GM21825 (cell line): ENCODE measurements around the gene TBP.
A peak's percentile ranks its signal among the peaks of the same experiment; 100 is the strongest.

ENCODE experiments used
- ATAC-seq: cut with Tn5 transposase; IDR thresholded peaks from one replicate; pipeline ENCODE4 v1.9.1; 2021; ENCODE audit warnings: mild to moderate bottlenecking, moderate library complexity; ENCODE audit not compliant: unreplicated experiment

The TBP gene

GRCh38 chr6:170533792-170534191 is 20.4 kb upstream of the TBP start:
- no peak for ATAC-seq

- no peak for ATAC-seq
These were observed 19.2 kb upstream of the TBP start for GRCh38 chr6:170535004-170535403.

GRCh38 chr6:170536671-170537070 is 17.5 kb upstream of the TBP start:
- ATAC-seq: no peak

GRCh38 chr6:170537329-170537728 is 16.8 kb upstream of the TBP start:
- no peak for ATAC-seq

- no peak for ATAC-seq
These were observed 12.0 kb upstream of the TBP start for GRCh38 chr6:170542031-170542719.

GRCh38 chr6:170545405-170545804 is 8.8 kb upstream of the TBP start:
- ATAC-seq: no peak

- ATAC-seq: peak; percentile 56
These were observed 1.2 kb upstream of the TBP start, which contains the start of gene PSMB1 for GRCh38 chr6:170552765-170553533. PSMB1 (minus strand) TSS chr6:170553307; CDS start chr6:170553242, 65 bp downstream.

- ATAC-seq: peak; percentile 32
These were observed 596 bp upstream of the TBP start for GRCh38 chr6:170553534-170554012.

GRCh38 chr6:170554796-170555137 is 598 bp downstream of the TBP start:
- no peak for ATAC-seq

GRCh38 chr6:170555305-170555704 is 1.1 kb downstream of the TBP start:
- ATAC-seq: no peak

GRCh38 chr6:170561555-170561954 is 7.4 kb downstream of the TBP start:
- ATAC-seq: no peak

- ATAC-seq: no peak
These were observed 10.9 kb downstream of the TBP start for GRCh38 chr6:170564936-170565530.

- no peak for ATAC-seq
These were observed 18.7 kb downstream of the TBP start for GRCh38 chr6:170572704-170573466.

GRCh38 chr6:170575250-170575649 is 21.1 kb downstream of the TBP start:
- ATAC-seq: no peak

GRCh38 chr6:170578909-170579308 is 24.7 kb downstream of the TBP start:
- no peak for ATAC-seq

GRCh38 chr6:170583756-170584180 is 29.6 kb downstream of the TBP start:
- no peak for ATAC-seq

GRCh38 chr6:170584181-170584953 is 30.2 kb downstream of the TBP start, which contains the start of gene PDCD2:
PDCD2 (minus strand) TSS chr6:170584637; CDS start chr6:170584581, 56 bp downstream.
- peak; percentile 98 for ATAC-seq

- peak; percentile 27 for ATAC-seq
These were observed 30.9 kb downstream of the TBP start for GRCh38 chr6:170584954-170585498.

- ATAC-seq: no peak
These were observed 36.6 kb downstream of the TBP start for GRCh38 chr6:170590725-170591124.

GRCh38 chr6:170596426-170596825 is 42.3 kb downstream of the TBP start:
- no peak for ATAC-seq
